Fibroblast of villous mesenchyme (primary cell): Measurements from ENCODE around the gene MBOAT7. TPM values are rescaled to one million over a fixed set of nuclear protein-coding genes. Genes with fewer than 3 reads are reported as not detected.

Experiments
- DNase-seq: peaks from one replicate; pipeline ENCODE4 v3.0.0-alpha.2; 2010; ENCODE audit warnings: low read depth
- H3K4me3 ChIP-seq: 2 replicates; pipeline ENCODE4 v1.5.1; 2011; ENCODE audit warnings: low read depth, mild to moderate bottlenecking, low read length
- total RNA-seq: library from RNA; depleted of rRNA; stranded (reverse); fragments of >200 nt; gene quantifications from 2 replicates; pipeline ENCODE4 v1.2.3, GENCODE V29; 2012
- TF ChIP-seq, protein P1 (sequence below): IDR thresholded peaks from 2 replicates; pipeline ENCODE4 v1.5.1; 2012; ENCODE audit warnings: low read depth, mild to moderate bottlenecking, low read length; ENCODE audit not compliant: insufficient read depth

The MBOAT7 gene
- total RNA-seq, 1 donor: 73.4 TPM

DNA sequence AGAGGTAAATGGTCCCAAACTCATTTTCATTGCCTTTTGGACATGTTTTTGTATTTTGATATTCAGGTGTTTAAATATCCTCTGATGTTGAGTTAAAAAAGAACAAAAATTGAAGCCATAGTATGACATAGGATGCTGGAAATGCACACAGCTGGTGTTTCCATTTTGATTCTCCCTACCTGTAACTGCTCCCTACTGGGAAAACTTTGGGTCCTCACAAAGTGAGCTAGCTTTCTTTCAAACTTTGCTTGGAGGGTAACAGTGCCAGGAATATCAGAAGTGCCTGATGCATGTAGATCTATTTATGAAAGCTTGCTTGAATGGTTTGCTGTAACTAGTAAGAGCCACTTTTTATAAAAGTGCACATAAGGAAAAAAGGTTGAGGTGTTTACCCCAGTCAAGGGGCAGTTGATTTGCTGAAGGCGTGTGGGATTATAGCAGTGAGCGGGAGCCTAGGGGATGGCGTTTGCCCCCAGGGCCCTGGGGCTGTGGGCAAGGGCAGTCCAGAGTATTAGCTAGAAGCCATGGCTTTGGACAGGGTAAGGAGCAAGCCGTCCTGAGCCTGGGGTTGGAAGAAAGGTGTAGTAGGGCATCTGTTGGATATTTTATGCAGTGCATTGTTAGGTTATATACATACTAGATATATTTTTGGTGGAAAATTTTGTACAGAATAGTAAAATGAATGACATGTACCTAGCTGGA lies 15.5 kb upstream of the MBOAT7 start:
- H3K4me3 ChIP-seq: peak overlapping the region; percentile 88
- TF ChIP-seq, protein P1, sequence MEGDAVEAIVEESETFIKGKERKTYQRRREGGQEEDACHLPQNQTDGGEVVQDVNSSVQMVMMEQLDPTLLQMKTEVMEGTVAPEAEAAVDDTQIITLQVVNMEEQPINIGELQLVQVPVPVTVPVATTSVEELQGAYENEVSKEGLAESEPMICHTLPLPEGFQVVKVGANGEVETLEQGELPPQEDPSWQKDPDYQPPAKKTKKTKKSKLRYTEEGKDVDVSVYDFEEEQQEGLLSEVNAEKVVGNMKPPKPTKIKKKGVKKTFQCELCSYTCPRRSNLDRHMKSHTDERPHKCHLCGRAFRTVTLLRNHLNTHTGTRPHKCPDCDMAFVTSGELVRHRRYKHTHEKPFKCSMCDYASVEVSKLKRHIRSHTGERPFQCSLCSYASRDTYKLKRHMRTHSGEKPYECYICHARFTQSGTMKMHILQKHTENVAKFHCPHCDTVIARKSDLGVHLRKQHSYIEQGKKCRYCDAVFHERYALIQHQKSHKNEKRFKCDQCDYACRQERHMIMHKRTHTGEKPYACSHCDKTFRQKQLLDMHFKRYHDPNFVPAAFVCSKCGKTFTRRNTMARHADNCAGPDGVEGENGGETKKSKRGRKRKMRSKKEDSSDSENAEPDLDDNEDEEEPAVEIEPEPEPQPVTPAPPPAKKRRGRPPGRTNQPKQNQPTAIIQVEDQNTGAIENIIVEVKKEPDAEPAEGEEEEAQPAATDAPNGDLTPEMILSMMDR: no peak
- DNase-seq: no peak

DNA sequence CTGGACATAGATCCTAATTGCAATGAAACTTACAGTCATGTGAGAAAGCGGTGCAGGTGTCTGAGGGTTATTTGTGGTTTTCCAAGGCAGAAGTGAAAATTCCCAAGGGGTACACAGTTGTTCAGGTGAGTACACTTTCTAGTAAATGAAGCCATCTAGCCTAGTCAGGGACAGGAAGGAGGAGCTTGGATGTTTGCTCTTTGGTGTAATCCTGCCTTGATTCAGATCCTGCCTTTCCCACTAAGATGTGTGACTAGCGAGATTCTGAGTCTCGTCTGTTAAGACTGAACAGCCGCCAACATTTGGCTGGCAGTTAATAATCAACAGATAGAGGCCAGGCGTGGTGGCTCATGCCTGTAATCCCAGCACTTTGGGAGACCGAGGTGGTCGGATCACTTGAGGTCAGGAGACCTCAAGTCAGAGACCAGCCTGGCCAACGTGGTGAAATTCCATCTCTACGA lies 13.8 kb upstream of the MBOAT7 start:
- TF ChIP-seq, protein P1: no peak
- DNase-seq: peak; percentile 62

DNA sequence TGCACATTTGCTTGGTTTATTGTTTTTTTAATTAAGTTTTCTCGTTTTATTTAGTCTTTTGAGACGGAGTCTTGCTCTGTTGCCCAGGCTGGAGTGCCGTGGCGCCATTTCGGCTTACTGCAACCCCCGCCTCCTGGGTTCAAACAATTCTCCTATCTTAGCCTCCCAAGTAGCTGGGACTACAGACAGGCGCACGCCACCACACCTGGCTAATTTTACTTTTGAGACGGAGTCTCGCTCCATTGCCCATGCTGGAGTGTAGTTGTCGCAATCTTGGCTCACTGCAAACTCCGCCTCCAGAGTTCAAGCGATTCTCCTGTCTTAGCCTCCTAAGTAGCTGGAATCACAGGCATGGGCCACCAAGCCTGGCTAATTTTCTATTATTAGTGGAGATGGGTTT lies 12.6 kb upstream of the MBOAT7 start:
- TF ChIP-seq, protein P1: no peak
- peak; percentile 35 for DNase-seq
- H3K4me3 ChIP-seq: peak overlapping the region; percentile 88

More for the DNA sequence above, 13.8 kb upstream of the MBOAT7 start:
- peak overlapping the region; percentile 88 for H3K4me3 ChIP-seq

DNA sequence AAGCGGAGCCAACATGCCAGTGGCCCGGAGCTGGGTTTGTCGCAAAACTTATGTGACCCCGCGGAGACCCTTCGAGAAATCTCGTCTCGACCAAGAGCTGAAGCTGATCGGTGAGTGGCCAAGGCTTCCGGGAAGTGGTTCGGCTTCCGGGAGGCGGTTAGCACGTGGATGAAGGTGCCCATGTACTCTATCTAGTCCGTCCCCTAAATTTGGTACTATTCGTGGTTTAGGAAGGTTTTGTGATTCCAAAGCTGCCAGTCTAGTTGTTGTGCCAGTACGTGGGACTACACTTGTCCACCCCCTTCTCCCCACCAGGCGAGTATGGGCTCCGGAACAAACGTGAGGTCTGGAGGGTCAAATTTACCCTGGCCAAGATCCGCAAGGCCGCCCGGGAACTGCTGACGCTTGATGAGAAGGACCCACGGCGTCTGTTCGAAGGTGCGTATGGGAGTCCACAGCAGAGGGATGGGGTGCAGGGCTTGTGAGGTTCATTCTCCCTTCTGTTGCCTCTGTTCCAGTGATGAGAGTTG lies 11.9 kb upstream of the MBOAT7 start:
- TF ChIP-seq, protein P1: no peak
- no peak for DNase-seq

DNA sequence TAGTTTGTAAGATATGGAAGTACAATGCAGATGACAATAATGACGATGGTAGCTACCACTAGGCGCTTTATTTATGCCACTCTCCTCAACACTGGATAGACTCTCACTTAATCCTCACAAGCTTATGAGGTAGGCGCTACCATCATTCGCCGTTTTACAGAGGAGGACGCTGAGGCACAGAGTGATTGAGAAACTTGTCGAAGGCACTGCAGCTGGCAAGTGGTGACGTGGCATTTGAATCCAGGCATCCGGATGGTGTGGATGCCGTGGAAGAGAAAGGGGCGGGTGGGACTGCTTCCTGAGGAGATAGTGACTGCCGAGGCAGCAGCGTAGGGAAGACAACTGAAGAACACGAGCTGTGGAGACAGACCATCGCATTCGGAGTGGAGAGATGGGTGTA lies 10.0 kb upstream of the MBOAT7 start:
- TF ChIP-seq, protein P1: no peak
- DNase-seq: peak; percentile 95

More for the DNA sequence above, 11.9 kb upstream of the MBOAT7 start:
- peak overlapping the region; percentile 88 for H3K4me3 ChIP-seq

DNA sequence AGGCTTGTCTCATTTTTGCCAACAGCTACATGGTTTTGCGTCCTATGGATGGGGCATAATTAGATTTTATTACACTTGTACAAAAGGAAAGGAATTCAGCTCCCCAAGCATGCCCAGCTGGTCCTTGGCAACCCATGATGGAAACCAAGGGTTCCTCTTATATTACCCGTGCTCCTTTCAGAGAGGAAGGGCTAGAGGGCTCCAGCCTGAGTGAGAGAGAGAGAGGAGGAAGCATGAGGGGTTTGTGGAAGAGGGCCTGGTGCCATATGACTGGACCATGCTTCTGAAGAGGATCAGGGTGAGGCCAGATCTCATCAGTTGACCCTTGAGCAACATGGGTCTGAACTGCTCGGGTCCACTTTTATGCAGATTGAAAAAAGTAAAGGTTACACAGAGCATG lies 7.7 kb upstream of the MBOAT7 start:
- TF ChIP-seq, protein P1: no peak
- DNase-seq: no peak
- H3K4me3 ChIP-seq: no peak overlapping the region

More for the DNA sequence above, 10.0 kb upstream of the MBOAT7 start:
- peak overlapping the region; percentile 88 for H3K4me3 ChIP-seq
